GM23338 (cell line): Measurements from ENCODE around the gene ATIC. TPM values are rescaled to one million over a fixed set of nuclear protein-coding genes. Genes with fewer than 3 reads are reported as not detected.

ENCODE experiments used
- ATAC-seq: fragments of 200-7000 bp; cut with Tn5 transposase; 3 replicates; pipeline ENCODE4 v1.9.1; 2020
- DNase-seq: peaks from one replicate; pipeline ENCODE4 v3.0.0-alpha.2; 2015; ENCODE audit warnings: low spot score
- H2AFZ ChIP-seq: fragments of 200-600 bp; sonication (generic); 2 replicates; pipeline ENCODE4 v1.8.0; 2016; ENCODE audit warnings: antibody characterized with exemption, mild to moderate bottlenecking, moderate library complexity
- H3F3A ChIP-seq: fragments of 200-600 bp; sonication (generic); replicated peaks from 2 replicates; pipeline ENCODE4 v1.8.0; 2017; ENCODE audit warnings: antibody characterized with exemption, mixed run types, low read depth
- H3K27ac ChIP-seq: fragments of 200-600 bp; sonication (generic); 2 replicates; pipeline ENCODE4 v1.6.1; 2016; ENCODE audit warnings: low read depth
- H3K27me3 ChIP-seq: fragments of 200-600 bp; sonication (generic); 2 replicates; pipeline ENCODE4 v1.8.0; 2016; ENCODE audit warnings: mild to moderate bottlenecking, mixed run types, moderate library complexity; ENCODE audit not compliant: insufficient read depth
- H3K36me3 ChIP-seq: fragments of 200-600 bp; sonication (generic); 2 replicates; pipeline ENCODE4 v1.8.0; 2016; ENCODE audit warnings: mild to moderate bottlenecking; ENCODE audit not compliant: insufficient read depth
- H3K4me1 ChIP-seq: fragments of 200-600 bp; sonication (generic); 2 replicates; pipeline ENCODE4 v1.8.0; 2016; ENCODE audit warnings: mild to moderate bottlenecking, moderate library complexity; ENCODE audit not compliant: insufficient read depth
- H3K4me2 ChIP-seq: fragments of 200-600 bp; sonication (generic); 2 replicates; pipeline ENCODE4 v1.7.1; 2017; ENCODE audit warnings: mixed run types
- H3K4me3 ChIP-seq: fragments of 200-600 bp; sonication (generic); 2 replicates; pipeline ENCODE4 v1.6.1; 2016; ENCODE audit warnings: mixed run types
- H3K79me2 ChIP-seq: fragments of 200-600 bp; sonication (generic); replicated peaks from 2 replicates; pipeline ENCODE4 v1.8.0; 2017; ENCODE audit warnings: mild to moderate bottlenecking; ENCODE audit not compliant: insufficient read depth
- H3K9me2 ChIP-seq: fragments of 200-600 bp; sonication (generic); 2 replicates; pipeline ENCODE4 v1.8.0; 2017; ENCODE audit not compliant: insufficient read depth
- H4K20me1 ChIP-seq: fragments of 200-600 bp; sonication (generic); replicated peaks from 2 replicates; pipeline ENCODE4 v1.8.0; 2017; ENCODE audit warnings: mild to moderate bottlenecking; ENCODE audit not compliant: insufficient read depth
- H3K27ac Mint-ChIP-seq: 2 replicates; pipeline ENCODE4 v1.8.0; 2020; ENCODE audit warnings: inconsistent platforms, mild to moderate bottlenecking, moderate library complexity, mixed read lengths
- H3K27me3 Mint-ChIP-seq: 3 replicates; pipeline ENCODE4 v1.8.0; 2022; ENCODE audit warnings: low read depth, mild to moderate bottlenecking, moderate library complexity, mixed read lengths, inconsistent platforms; ENCODE audit not compliant: insufficient read depth, poor library complexity
- H3K36me3 Mint-ChIP-seq: 3 replicates; pipeline ENCODE4 v1.8.0; 2021; ENCODE audit warnings: low read depth, mild to moderate bottlenecking, inconsistent platforms, moderate library complexity, mixed read lengths
- H3K4me1 Mint-ChIP-seq: 3 replicates; pipeline ENCODE4 v1.8.0; 2020; ENCODE audit warnings: mild to moderate bottlenecking, inconsistent platforms, mixed read lengths
- H3K4me3 Mint-ChIP-seq: 3 replicates; pipeline ENCODE4 v1.8.0; 2021; ENCODE audit warnings: moderate library complexity, mild to moderate bottlenecking, inconsistent platforms, mixed read lengths
- H3K9me3 Mint-ChIP-seq: 3 replicates; pipeline ENCODE4 v1.8.0; 2020; ENCODE audit warnings: moderate library complexity, mild to moderate bottlenecking, inconsistent platforms, mixed read lengths
- CREB1 ChIP-seq: fragments of 250-450 bp; sonication (Bioruptor Pico); IDR thresholded peaks from 2 replicates; pipeline ENCODE4 v1.5.0; 2020; ENCODE audit warnings: low read depth, mild to moderate bottlenecking, moderate library complexity
- CTCF ChIP-seq, 2 experiments: fragments of 200-600 bp in 1 of 2; sonication (generic) in 1 of 2; conservative IDR thresholded peaks; 2 replicates each; pipeline versions ENCODE4 v1.5.1 to v1.6.1; 2016 to 2017; ENCODE audit warnings: antibody characterized with exemption in 2 of 2, low read depth in 2 of 2, mild to moderate bottlenecking in 2 of 2, moderate library complexity in 1 of 2
- EZH2 ChIP-seq: fragments of 200-600 bp; sonication (generic); IDR thresholded peaks from one replicate; pipeline ENCODE4 v1.8.0; 2017; ENCODE audit warnings: antibody characterized with exemption, mild to moderate bottlenecking, low read depth; ENCODE audit not compliant: unreplicated experiment
- EZH2phosphoT487 ChIP-seq: fragments of 200-600 bp; sonication (generic); IDR thresholded peaks from one replicate; pipeline ENCODE4 v1.8.1; 2018; ENCODE audit warnings: antibody characterized with exemption; ENCODE audit not compliant: unreplicated experiment
- JUNB ChIP-seq: IDR thresholded peaks from one replicate; pipeline ENCODE4 v1.6.1; 2016; ENCODE audit warnings: antibody characterized with exemption; ENCODE audit not compliant: unreplicated experiment
- NANOG ChIP-seq: IDR thresholded peaks from 2 replicates; pipeline ENCODE4 v1.6.1; 2016; ENCODE audit warnings: antibody characterized with exemption, borderline replicate concordance
- POLR2AphosphoS5 ChIP-seq: IDR thresholded peaks from 2 replicates; pipeline ENCODE4 v1.6.1; 2016; ENCODE audit warnings: antibody characterized with exemption, low read depth
- REST ChIP-seq: IDR thresholded peaks from one replicate; pipeline ENCODE4 v1.6.1; 2018; ENCODE audit warnings: antibody characterized with exemption; ENCODE audit not compliant: unreplicated experiment
- STAT1 ChIP-seq: IDR thresholded peaks from one replicate; pipeline ENCODE4 v1.6.1; 2016; ENCODE audit warnings: antibody characterized with exemption; ENCODE audit not compliant: unreplicated experiment
- ZNF114 ChIP-seq: fragments of 250-450 bp; sonication (Bioruptor Pico); IDR thresholded peaks from 2 replicates; pipeline ENCODE4 v1.5.0; 2020; ENCODE audit warnings: mild to moderate bottlenecking, moderate library complexity
- ZNF331 ChIP-seq: fragments of 250-450 bp; sonication (Bioruptor Pico); IDR thresholded peaks from 2 replicates; pipeline ENCODE4 v1.5.0; 2020; ENCODE audit warnings: low read depth, mild to moderate bottlenecking, moderate library complexity
- ZNF462 ChIP-seq: fragments of 250-450 bp; sonication (Bioruptor Pico); IDR thresholded peaks from 2 replicates; pipeline ENCODE4 v1.5.0; 2020; ENCODE audit warnings: mild to moderate bottlenecking, moderate library complexity
- polyA plus RNA-seq: library from polyadenylated mRNA; unstranded; fragments of >200 nt; fragmentation: Nextera tagmentation; extraction: Ambion mirVana; gene quantifications from 2 replicates; pipeline ENCODE4 v1.2.1, GENCODE V29; 2016
- total RNA-seq: library from RNA; depleted of rRNA; stranded (reverse); fragments of >200 nt; shearing (Covaris generic); gene quantifications from 2 replicates; pipeline ENCODE4 v1.2.3, GENCODE V29; 2014
- TF ChIP-seq, protein P1 (sequence below): IDR thresholded peaks from 2 replicates; pipeline ENCODE4 v1.6.1; 2016; ENCODE audit warnings: antibody characterized with exemption

ATIC gene
- total and polyA plus RNA-seq, 2 experiments from 2014 or later: 118 to 185 TPM

GRCh38 chr2:215375467-215375830 lies 63.6 kb downstream of the ATIC start:
- H3K4me3 Mint-ChIP-seq: no peak overlapping the region
- Histone ChIP-seq H4K20me1 (no peaks in the 10 kb centered on the region), H3K4me1 (no peaks in the 10 kb centered on the region), H3F3A (no peaks in the 10 kb centered on the region), H3K79me2 (no peaks in the 10 kb centered on the region), H2AFZ (no peak overlapping the region), H3K36me3 (peaks cover 65% of the 10 kb centered on the region), H3K4me2 (no peak overlapping the region), H3K9me2 (no peaks in the 10 kb centered on the region; the same call in 1 of the 2 replicates), H3K27ac (no peak overlapping the region), H3K27me3 (no peaks in the 10 kb centered on the region), H3K4me3 (no peak overlapping the region)
- H3K36me3 Mint-ChIP-seq: peaks cover 59% of the 10 kb centered on the region
- H3K9me3 Mint-ChIP-seq: no peaks in the 10 kb centered on the region
- TF ChIP-seq CTCF (conservative IDR thresholded peaks at IDR 0.05; ENCODE audit: low read depth in 2 of 2): no peak
- no peak for TF ChIP-seq EZH2phosphoT487
- TF ChIP-seq ZNF462: no peak
- no peak for TF ChIP-seq STAT1
- TF ChIP-seq ZNF114: no peak
- TF ChIP-seq EZH2: no peak
- TF ChIP-seq, protein P1, sequence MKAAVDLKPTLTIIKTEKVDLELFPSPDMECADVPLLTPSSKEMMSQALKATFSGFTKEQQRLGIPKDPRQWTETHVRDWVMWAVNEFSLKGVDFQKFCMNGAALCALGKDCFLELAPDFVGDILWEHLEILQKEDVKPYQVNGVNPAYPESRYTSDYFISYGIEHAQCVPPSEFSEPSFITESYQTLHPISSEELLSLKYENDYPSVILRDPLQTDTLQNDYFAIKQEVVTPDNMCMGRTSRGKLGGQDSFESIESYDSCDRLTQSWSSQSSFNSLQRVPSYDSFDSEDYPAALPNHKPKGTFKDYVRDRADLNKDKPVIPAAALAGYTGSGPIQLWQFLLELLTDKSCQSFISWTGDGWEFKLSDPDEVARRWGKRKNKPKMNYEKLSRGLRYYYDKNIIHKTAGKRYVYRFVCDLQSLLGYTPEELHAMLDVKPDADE: no peak
- no peak for TF ChIP-seq CREB1
- TF ChIP-seq REST: no peak
- no peak for TF ChIP-seq ZNF331 (CRISPR knock-in tag)
- TF ChIP-seq JUNB: no peak
- no peak for TF ChIP-seq NANOG
- no peak for TF ChIP-seq POLR2AphosphoS5
- DNase-seq: no peak
- no peak overlapping the region for H3K27ac Mint-ChIP-seq
- no peaks in the 10 kb centered on the region for H3K27me3 Mint-ChIP-seq
- H3K4me1 Mint-ChIP-seq: peaks cover 4% of the 10 kb centered on the region; the same call in 2 of the 3 replicates
- ATAC-seq: no peak
